Testis (tissue), 3 donors: ENCODE results near the gene EHF. TPM values are rescaled to one million over a fixed set of nuclear protein-coding genes. Genes with fewer than 3 reads are reported as not detected.

Experiments used
- DNase-seq: peaks from one replicate; pipeline ENCODE4 v3.0.0-alpha.2; 2019
- H3K27ac ChIP-seq, 2 donors: fragments of 200-600 bp; sonication (generic); one replicate each; pipeline ENCODE4 v1.5.1; 2019
- H3K27me3 ChIP-seq: fragments of 200-600 bp; sonication (generic); one replicate; pipeline ENCODE4 v1.5.1; 2019
- H3K36me3 ChIP-seq: fragments of 200-600 bp; sonication (generic); one replicate; pipeline ENCODE4 v1.5.1; 2017; ENCODE audit warnings: low read depth; ENCODE audit errors: missing control alignments
- H3K4me1 ChIP-seq: fragments of 200-600 bp; sonication (generic); one replicate; pipeline ENCODE4 v1.5.1; 2019
- H3K4me3 ChIP-seq, 2 donors: fragments of 200-600 bp; sonication (generic); one replicate each; pipeline ENCODE4 v1.5.1; 2017 to 2019
- H3K9me3 ChIP-seq: fragments of 200-600 bp; sonication (generic); one replicate; pipeline ENCODE4 v1.5.1; 2017
- CTCF ChIP-seq, 3 experiments: fragments of 450-650 bp in 2 of 3; fragments of 200-600 bp in 1 of 3; sonication (generic) in 1 of 3; IDR thresholded peaks; one replicate each; pipeline ENCODE4 v1.5.1; 2016 to 2019; ENCODE audit warnings: antibody characterized with exemption in 3 of 3, mild to moderate bottlenecking in 2 of 3, moderate library complexity in 1 of 3
- POLR2A ChIP-seq: fragments of 450-650 bp; IDR thresholded peaks from one replicate; pipeline ENCODE4 v1.6.1; 2017; ENCODE audit warnings: antibody characterized with exemption, mild to moderate bottlenecking, moderate library complexity
- WGBS, 2 donors: methylation state at CpG; one replicate each; pipeline ENCODE4 v1.1.5; 2018; 5-methylcytosine and 5-hydroxymethylcytosine counted together
- intact Hi-C: fragments of 100-400 bp; cut with DNase I; formaldehyde crosslinking; loops from one replicate; pipeline ENCODE4 v1.15.1; 2023; ENCODE audit warnings: low total_unique reads
- polyA plus RNA-seq: library from polyadenylated mRNA; stranded (reverse); fragments of 350-450 nt; fragmentation: Illumina TruSeq; extraction: RNeasy Lipid Tissue Mini Kit (QIAGEN cat#74804); gene quantifications from one replicate; pipeline ENCODE4 v1.2.3, GENCODE V29; 2014; ENCODE audit warnings: low read depth, low replicate concordance; ENCODE audit not compliant: insufficient read depth
- total RNA-seq, 2 donors: library from RNA; depleted of rRNA; stranded (reverse); fragments of >200 nt; gene quantifications; one replicate each; pipeline ENCODE4 v1.2.3, GENCODE V29; 2016

Gene EHF
- total and polyA plus RNA-seq, 3 donors from 2014 or later: 0.24 to 3.5 (median 1.1) TPM

- H3K27ac ChIP-seq: peak overlapping the region; percentile 17 to 55
- DNase-seq: peak; percentile 70
Measured at GRCh38 chr11:34600339-34601084, 20.4 kb upstream of the EHF start.

GRCh38 chr11:34601085-34601444 is 19.8 kb upstream of the EHF start:
- Histone ChIP-seq H3K4me1 (peaks cover 21% of the 10 kb centered on the region), H3K27ac (peak overlapping the region; percentile 17 to 50), H3K9me3 (no peaks in the 10 kb centered on the region), H3K36me3 (no peaks in the 10 kb centered on the region), H3K27me3 (no peaks in the 10 kb centered on the region), H3K4me3 (no peak overlapping the region)
- 21 to 28% methylated on average over 2 of the region's 2 CpGs for WGBS, 2 donors
- intact Hi-C loops: no loop called here
- DNase-seq: no peak
- TF ChIP-seq POLR2A: no peak
- no peak for TF ChIP-seq CTCF (IDR thresholded peaks at IDR 0.05)

More at GRCh38 chr11:34600339-34601084, 20.4 kb upstream of the EHF start:
- Histone ChIP-seq H3K27me3 (no peaks in the 10 kb centered on the region), H3K9me3 (no peaks in the 10 kb centered on the region), H3K4me3 (no peak overlapping the region), H3K36me3 (no peaks in the 10 kb centered on the region), H3K4me1 (peaks cover 21% of the 10 kb centered on the region)
- 35 to 56% methylated on average over 7 to 11 of the region's 11 CpGs for WGBS, 2 donors
- intact Hi-C loops: no loop called here
- no peak for TF ChIP-seq POLR2A
- no peak for TF ChIP-seq CTCF (IDR thresholded peaks at IDR 0.05)

- Histone ChIP-seq H3K36me3 (no peaks in the 10 kb centered on the region), H3K27me3 (no peaks in the 10 kb centered on the region), H3K4me1 (peaks cover 21% of the 10 kb centered on the region), H3K4me3 (no peak overlapping the region), H3K27ac (peak overlapping the region in 1 of 2 donors; percentile 50), H3K9me3 (no peaks in the 10 kb centered on the region)
- TF ChIP-seq POLR2A: no peak
- WGBS, 2 donors: 56 to 76% methylated on average over 5 of the region's 5 CpGs
- intact Hi-C loops: no loop called here
- no peak for DNase-seq
Measured at GRCh38 chr11:34601609-34602008, 19.3 kb upstream of the EHF start.

- WGBS, 2 donors: 93 to 96% methylated on average over 5 to 7 of the region's 7 CpGs
Measured at GRCh38 chr11:34602245-34602644, 18.6 kb upstream of the EHF start.

More at GRCh38 chr11:34602245-34602644, 18.6 kb upstream of the EHF start:
- no peak overlapping the region for H3K4me3 ChIP-seq
- no peak overlapping the region for H3K27ac ChIP-seq
- no peaks in the 10 kb centered on the region for H3K36me3 ChIP-seq
- peaks cover 21% of the 10 kb centered on the region for H3K4me1 ChIP-seq
- intact Hi-C loops: no loop called here
- DNase-seq: no peak
- no peaks in the 10 kb centered on the region for H3K27me3 ChIP-seq
- TF ChIP-seq CTCF (IDR thresholded peaks at IDR 0.05) (no peak), POLR2A (no peak)
- no peaks in the 10 kb centered on the region for H3K9me3 ChIP-seq
